K562 (cell line): Measurements from ENCODE around the gene THADA. TPM values are rescaled to one million over a fixed set of nuclear protein-coding genes. Genes with fewer than 3 reads are reported as not detected.
A peak's percentile ranks its signal among the peaks of the same experiment; 100 is the strongest.

ENCODE experiments used
- CBX1 ChIP-seq: sonication (generic); IDR thresholded peaks from 2 replicates; pipeline ENCODE4 v1.6.1; 2016; ENCODE audit warnings: antibody characterized with exemption, low read depth, mild to moderate bottlenecking
- CBX5 ChIP-seq: IDR thresholded peaks from 2 replicates; pipeline ENCODE4 v1.6.1; 2014; ENCODE audit warnings: low read depth, borderline replicate concordance
- CHCHD3 ChIP-seq: fragments of 250-450 bp; sonication (Bioruptor Pico); IDR thresholded peaks from 2 replicates; pipeline ENCODE4 v2.1.2; 2022; ENCODE audit warnings: mild to moderate bottlenecking
- E4F1 ChIP-seq: fragments of 250-450 bp; sonication (Bioruptor Pico); IDR thresholded peaks from 2 replicates; pipeline ENCODE4 v1.5.0; 2021; ENCODE audit warnings: mild to moderate bottlenecking, borderline replicate concordance
- GTF2E2 ChIP-seq: fragments of 200-800 bp; sonication (Bioruptor generic); IDR thresholded peaks from 2 replicates; pipeline ENCODE4 v1.6.1; 2016; ENCODE audit warnings: missing genetic modification characterization, missing compliant biosample characterization
- HDAC1 ChIP-seq, 2 experiments: fragments of 450-650 bp; IDR thresholded peaks; 2 replicates each; pipeline ENCODE4 v1.6.1; 2016 to 2017; ENCODE audit warnings: inconsistent platforms in 1 of 2, mild to moderate bottlenecking in 1 of 2, moderate library complexity in 1 of 2
- IFI16 ChIP-seq: fragments of 250-450 bp; sonication (Bioruptor Pico); IDR thresholded peaks from 2 replicates; pipeline ENCODE4 v2.1.2; 2022; ENCODE audit warnings: mild to moderate bottlenecking, inconsistent platforms
- KDM5B ChIP-seq: fragments of 200-600 bp; sonication (generic); IDR thresholded peaks from 2 replicates; pipeline ENCODE4 v1.6.1; 2012; ENCODE audit warnings: low read depth, mild to moderate bottlenecking, moderate library complexity, low read length, control low read depth, inconsistent platforms; ENCODE audit not compliant: insufficient replicate concordance
- MAFK ChIP-seq: IDR thresholded peaks from 2 replicates; pipeline ENCODE4 v1.6.1; 2011; ENCODE audit warnings: low read length, improper control_type of control experiment
- MCM7 ChIP-seq, 2 experiments: fragments of 450-650 bp; IDR thresholded peaks; 2 replicates each; pipeline ENCODE4 v1.6.1; 2016 to 2018
- NCOA2 ChIP-seq, 2 experiments: fragments of 450-650 bp; IDR thresholded peaks; 2 replicates each; pipeline ENCODE4 v1.6.1; 2018; ENCODE audit warnings: mild to moderate bottlenecking in 2 of 2, moderate library complexity in 1 of 2; ENCODE audit not compliant: partially characterized antibody in 2 of 2
- NUFIP1 ChIP-seq: fragments of 450-650 bp; IDR thresholded peaks from 2 replicates; pipeline ENCODE4 v1.6.1; 2018; ENCODE audit not compliant: partially characterized antibody
- SETDB1 ChIP-seq: IDR thresholded peaks from one replicate; pipeline ENCODE4 v1.6.1; 2012; ENCODE audit warnings: low read length, control low read depth, inconsistent platforms
- ZBTB43 ChIP-seq: sonication (generic); formaldehyde crosslinking; IDR thresholded peaks from 2 replicates; pipeline ENCODE4 v1.8.0; 2023; ENCODE audit warnings: mild to moderate bottlenecking, missing genetic modification reagents
- ZNF316 ChIP-seq: fragments of 450-650 bp; IDR thresholded peaks from 2 replicates; pipeline ENCODE4 v1.6.1; 2016
- ZNF41 ChIP-seq: fragments of 250-450 bp; sonication (Bioruptor Pico); conservative IDR thresholded peaks from 2 replicates; pipeline ENCODE4 v1.4.0; 2020; ENCODE audit warnings: mild to moderate bottlenecking
- ZNF57 ChIP-seq: fragments of 450-650 bp; formaldehyde crosslinking; IDR thresholded peaks from 2 replicates; pipeline ENCODE4 v1.4.0; 2020; ENCODE audit warnings: mild to moderate bottlenecking, moderate library complexity
- polyA plus RNA-seq, 8 experiments: library from polyadenylated mRNA; depleted of rRNA in 4 of 8; stranded (reverse) in 5 of 8; unstranded in 3 of 8; fragments of >200 nt; fragmentation: Nextera tagmentation in 2 of 8; fragmentation: Illumina TruSeq in 1 of 8; extraction: Ambion mirVana in 2 of 8; extraction: Trizol in 1 of 8; gene quantifications; 2 replicates each; pipeline versions ENCODE4 v1.2.1 to v1.2.3, GENCODE V29; 2011 to 2014; ENCODE audit warnings: inconsistent platforms in 1 of 8, missing spikeins in 1 of 8
- total RNA-seq, 7 experiments: library from RNA; depleted of rRNA in 6 of 7; stranded (reverse); fragments of >200 nt in 6 of 7; fragmentation: Illumina TruSeq in 2 of 7; extraction: Trizol in 2 of 7; gene quantifications; 2 replicates each; pipeline versions ENCODE4 v1.2.1 to v1.2.3, GENCODE V29; 2011 to 2021; ENCODE audit warnings: low replicate concordance in 1 of 7
- TF ChIP-seq, protein P1 (sequence below): fragments of 250-450 bp; sonication (Bioruptor Pico); IDR thresholded peaks from 2 replicates; pipeline ENCODE4 v1.4.0; 2020; ENCODE audit warnings: mild to moderate bottlenecking, moderate library complexity

The THADA gene
- total and polyA plus RNA-seq, 9 of the 15 experiments (the other 6 are each of a cell fraction or from before 2014, with no cell fraction given), result 17.8 to 34.7 (median 31.9) TPM

DNA sequence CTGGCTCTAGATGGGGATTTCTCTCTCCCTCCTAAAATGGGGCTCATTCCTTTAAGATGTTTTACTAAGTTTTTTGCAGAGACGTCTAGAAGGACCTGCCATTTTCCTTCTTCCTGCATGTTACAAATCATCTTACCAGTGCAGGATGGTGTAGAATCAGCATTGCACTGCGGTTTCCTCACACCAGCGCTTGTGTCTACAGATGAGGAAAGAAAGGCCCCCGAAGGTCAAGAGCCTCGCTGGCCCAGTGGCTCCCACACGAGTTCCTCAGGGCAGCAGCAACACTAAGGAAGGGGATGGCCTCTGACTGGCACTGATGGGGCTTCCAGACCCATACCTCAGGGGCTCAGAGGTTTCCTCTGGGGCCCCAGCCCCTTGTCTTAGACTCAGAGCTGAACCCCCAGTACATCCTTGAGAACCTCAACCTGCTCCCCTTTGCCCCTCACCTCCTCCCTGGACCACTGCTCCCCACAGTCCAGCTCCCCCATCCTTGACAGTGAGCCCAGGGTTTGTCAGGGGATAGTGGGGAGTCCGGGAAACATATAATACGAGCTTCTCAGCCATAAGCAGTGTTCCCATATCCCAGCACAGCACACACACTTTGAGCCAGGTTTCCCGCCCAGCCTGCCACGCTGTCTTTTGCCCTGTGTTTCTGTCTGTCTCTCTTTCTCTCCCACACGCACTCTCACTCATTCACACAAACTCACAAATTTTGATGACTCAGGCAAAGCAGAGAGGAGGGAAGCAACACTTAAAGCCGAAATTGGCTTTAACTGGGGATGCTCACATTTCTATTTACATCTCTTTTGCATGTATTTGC, 398.9 kb downstream of the THADA start (continued):
- TF ChIP-seq, protein P1, sequence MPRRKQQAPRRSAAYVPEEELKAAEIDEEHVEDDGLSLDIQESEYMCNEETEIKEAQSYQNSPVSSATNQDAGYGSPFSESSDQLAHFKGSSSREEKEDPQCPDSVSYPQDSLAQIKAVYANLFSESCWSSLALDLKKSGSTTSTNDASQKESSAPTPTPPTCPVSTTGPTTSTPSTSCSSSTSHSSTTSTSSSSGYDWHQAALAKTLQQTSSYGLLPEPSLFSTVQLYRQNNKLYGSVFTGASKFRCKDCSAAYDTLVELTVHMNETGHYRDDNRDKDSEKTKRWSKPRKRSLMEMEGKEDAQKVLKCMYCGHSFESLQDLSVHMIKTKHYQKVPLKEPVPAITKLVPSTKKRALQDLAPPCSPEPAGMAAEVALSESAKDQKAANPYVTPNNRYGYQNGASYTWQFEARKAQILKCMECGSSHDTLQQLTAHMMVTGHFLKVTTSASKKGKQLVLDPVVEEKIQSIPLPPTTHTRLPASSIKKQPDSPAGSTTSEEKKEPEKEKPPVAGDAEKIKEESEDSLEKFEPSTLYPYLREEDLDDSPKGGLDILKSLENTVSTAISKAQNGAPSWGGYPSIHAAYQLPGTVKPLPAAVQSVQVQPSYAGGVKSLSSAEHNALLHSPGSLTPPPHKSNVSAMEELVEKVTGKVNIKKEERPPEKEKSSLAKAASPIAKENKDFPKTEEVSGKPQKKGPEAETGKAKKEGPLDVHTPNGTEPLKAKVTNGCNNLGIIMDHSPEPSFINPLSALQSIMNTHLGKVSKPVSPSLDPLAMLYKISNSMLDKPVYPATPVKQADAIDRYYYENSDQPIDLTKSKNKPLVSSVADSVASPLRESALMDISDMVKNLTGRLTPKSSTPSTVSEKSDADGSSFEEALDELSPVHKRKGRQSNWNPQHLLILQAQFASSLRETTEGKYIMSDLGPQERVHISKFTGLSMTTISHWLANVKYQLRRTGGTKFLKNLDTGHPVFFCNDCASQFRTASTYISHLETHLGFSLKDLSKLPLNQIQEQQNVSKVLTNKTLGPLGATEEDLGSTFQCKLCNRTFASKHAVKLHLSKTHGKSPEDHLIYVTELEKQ (CRISPR knock-in tag), result no peak
- TF ChIP-seq NCOA2 (IDR thresholded peaks at IDR 0.05; ENCODE audit: partially characterized antibody in 2 of 2), result no peak
- no peak for TF ChIP-seq IFI16 (CRISPR knock-in tag)
- no peak for TF ChIP-seq MCM7 (IDR thresholded peaks at IDR 0.05)
- TF ChIP-seq HDAC1 (IDR thresholded peaks at IDR 0.05), result 0 out of 4 replicates have a peak, but pooled peaks of 1 of the 2 experiments have one; percentile 14
- TF ChIP-seq GTF2E2 (tag), result no peak
- TF ChIP-seq MAFK, result peak; percentile 92
- TF ChIP-seq KDM5B, result no peak
- no peak for TF ChIP-seq CHCHD3 (CRISPR knock-in tag)
- no peak for TF ChIP-seq E4F1 (CRISPR knock-in tag)
- TF ChIP-seq ZNF57, result no peak
- TF ChIP-seq ZNF41 (CRISPR knock-in tag), result no peak
- no peak for TF ChIP-seq CBX1
- TF ChIP-seq SETDB1, result no peak
- no peak for TF ChIP-seq NUFIP1
- peak; percentile 99 for TF ChIP-seq ZNF316
- TF ChIP-seq CBX5, result no peak
- TF ChIP-seq ZBTB43, result no peak
